Neuron (in vitro differentiated cells): ENCODE results near the gene FMO3.

Experiments used
- H2AFZ ChIP-seq: one replicate; pipeline ENCODE4 v1.6.1; 2013; ENCODE audit warnings: low read depth, mild to moderate bottlenecking, inconsistent platforms, low read length, moderate library complexity
- H3K27me3 ChIP-seq: one replicate; pipeline ENCODE4 v1.6.1; 2013; ENCODE audit warnings: low read length; ENCODE audit not compliant: insufficient read depth
- H3K36me3 ChIP-seq: one replicate; pipeline ENCODE4 v1.6.1; 2013; ENCODE audit warnings: low read length; ENCODE audit not compliant: insufficient read depth
- H3K4me1 ChIP-seq: one replicate; pipeline ENCODE4 v1.6.1; 2013; ENCODE audit warnings: low read length; ENCODE audit not compliant: insufficient read depth
- H3K4me3 ChIP-seq: 2 replicates; pipeline ENCODE4 v1.5.1; 2013; ENCODE audit warnings: mild to moderate bottlenecking, low read length, moderate library complexity
- H3K9me3 ChIP-seq: one replicate; pipeline ENCODE4 v1.6.1; 2013; ENCODE audit warnings: low read length

FMO3 gene

GRCh38 chr1:171087896-171088295 lies 2.8 kb upstream of the FMO3 start:
- no peaks in the 10 kb centered on the region for H3K36me3 ChIP-seq
- no peak overlapping the region for H2AFZ ChIP-seq
- H3K9me3 ChIP-seq: no peaks in the 10 kb centered on the region
- H3K4me3 ChIP-seq: no peak overlapping the region
- H3K27me3 ChIP-seq: no peaks in the 10 kb centered on the region
- H3K4me1 ChIP-seq: no peaks in the 10 kb centered on the region

- Histone ChIP-seq H3K4me1 (no peaks in the 10 kb centered on the region), H3K36me3 (no peaks in the 10 kb centered on the region), H3K27me3 (no peaks in the 10 kb centered on the region), H3K9me3 (no peaks in the 10 kb centered on the region), H3K4me3 (no peak overlapping the region), H2AFZ (no peak overlapping the region)
Measured at GRCh38 chr1:171103862-171104261, 13.2 kb downstream of the FMO3 start.

GRCh38 chr1:171107262-171107940 lies 16.7 kb downstream of the FMO3 start:
- H3K27me3 ChIP-seq: no peaks in the 10 kb centered on the region
- H3K36me3 ChIP-seq: no peaks in the 10 kb centered on the region
- H3K4me1 ChIP-seq: no peaks in the 10 kb centered on the region
- no peak overlapping the region for H3K4me3 ChIP-seq
- H2AFZ ChIP-seq: no peak overlapping the region
- H3K9me3 ChIP-seq: no peaks in the 10 kb centered on the region

GRCh38 chr1:171107969-171108368 lies 17.3 kb downstream of the FMO3 start:
- Histone ChIP-seq H3K36me3 (no peaks in the 10 kb centered on the region), H3K4me3 (no peak overlapping the region), H3K27me3 (no peaks in the 10 kb centered on the region), H3K4me1 (no peaks in the 10 kb centered on the region), H2AFZ (no peak overlapping the region), H3K9me3 (no peaks in the 10 kb centered on the region)

DNA sequence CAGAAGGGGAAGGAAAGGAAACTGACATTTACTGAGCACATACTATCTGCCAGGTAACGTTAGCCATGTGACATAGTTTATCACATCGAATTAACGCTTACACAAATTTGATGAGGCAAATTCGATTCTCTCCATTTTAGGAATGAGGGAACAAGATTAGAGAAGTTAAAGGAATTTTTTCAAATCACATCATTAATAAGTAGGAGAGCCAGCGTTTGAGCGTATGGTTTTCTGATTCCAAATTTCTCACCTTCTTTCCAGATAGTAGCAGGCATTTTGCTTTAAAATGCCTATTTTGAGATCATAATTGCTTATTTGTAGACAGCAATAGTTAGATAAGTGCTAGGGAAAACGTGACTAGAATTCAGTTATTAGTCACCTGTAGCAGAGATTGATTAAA lies 19.3 kb downstream of the FMO3 start:
- H3K9me3 ChIP-seq: no peaks in the 10 kb centered on the region
- no peaks in the 10 kb centered on the region for H3K4me1 ChIP-seq
- H3K36me3 ChIP-seq: no peaks in the 10 kb centered on the region

DNA sequence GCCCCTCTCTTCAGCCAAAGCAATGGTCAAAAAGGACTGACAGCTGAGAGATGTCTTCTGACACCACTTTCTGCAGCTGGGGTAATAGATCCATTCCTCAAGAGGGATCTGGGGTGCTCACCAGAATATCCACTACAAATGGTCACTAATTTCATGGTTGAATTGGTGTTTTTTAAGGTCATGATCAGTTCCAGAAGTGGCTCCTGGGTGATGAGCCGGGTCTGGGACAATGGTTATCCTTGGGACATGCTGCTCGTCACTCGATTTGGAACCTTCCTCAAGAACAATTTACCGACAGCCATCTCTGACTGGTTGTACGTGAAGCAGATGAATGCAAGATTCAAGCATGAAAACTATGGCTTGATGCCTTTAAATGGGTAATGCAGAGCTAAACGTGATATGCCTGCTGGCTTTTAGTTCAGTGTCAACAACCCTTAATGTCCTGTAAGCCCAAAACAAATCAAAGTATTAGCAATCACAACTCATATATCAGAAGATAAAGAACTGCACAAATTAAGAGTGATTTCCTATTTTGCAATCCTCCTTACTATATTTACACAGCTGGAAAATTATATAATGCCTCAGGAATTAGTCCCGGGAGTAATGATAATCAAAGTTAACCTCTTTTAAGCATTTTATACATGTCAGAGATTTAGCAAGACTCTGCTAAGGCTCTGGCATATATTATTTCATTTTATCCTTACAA lies 20.1 kb downstream of the FMO3 start:
- Histone ChIP-seq H3K27me3 (no peaks in the 10 kb centered on the region), H3K4me3 (no peak overlapping the region), H3K36me3 (no peaks in the 10 kb centered on the region), H3K9me3 (no peaks in the 10 kb centered on the region), H2AFZ (no peak overlapping the region), H3K4me1 (no peaks in the 10 kb centered on the region)

More for the DNA sequence above, 19.3 kb downstream of the FMO3 start:
- no peaks in the 10 kb centered on the region for H3K27me3 ChIP-seq
- H2AFZ ChIP-seq: no peak overlapping the region
- no peak overlapping the region for H3K4me3 ChIP-seq

DNA sequence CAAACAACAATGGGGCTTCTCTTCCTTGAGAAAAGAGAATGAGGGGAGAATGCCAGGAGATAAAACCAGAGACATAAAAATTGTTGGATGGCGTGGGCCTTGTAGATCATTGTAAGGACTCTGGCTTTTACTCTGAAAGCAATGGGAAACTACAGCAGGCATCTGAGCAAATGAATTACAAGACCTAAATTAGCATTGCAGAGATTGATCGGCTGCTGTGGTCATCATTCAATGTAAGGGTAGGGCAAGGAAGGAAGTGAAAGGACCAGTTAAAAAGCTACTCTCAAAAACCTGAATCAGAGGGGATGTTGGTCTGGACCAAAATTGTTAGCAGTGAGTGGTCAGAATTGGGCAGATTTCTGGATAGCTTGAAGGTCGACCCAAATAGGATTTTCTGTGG lies 21.4 kb downstream of the FMO3 start:
- Histone ChIP-seq H3K27me3 (no peaks in the 10 kb centered on the region), H3K9me3 (no peaks in the 10 kb centered on the region), H2AFZ (no peak overlapping the region), H3K36me3 (no peaks in the 10 kb centered on the region), H3K4me3 (no peak overlapping the region), H3K4me1 (no peaks in the 10 kb centered on the region)

DNA sequence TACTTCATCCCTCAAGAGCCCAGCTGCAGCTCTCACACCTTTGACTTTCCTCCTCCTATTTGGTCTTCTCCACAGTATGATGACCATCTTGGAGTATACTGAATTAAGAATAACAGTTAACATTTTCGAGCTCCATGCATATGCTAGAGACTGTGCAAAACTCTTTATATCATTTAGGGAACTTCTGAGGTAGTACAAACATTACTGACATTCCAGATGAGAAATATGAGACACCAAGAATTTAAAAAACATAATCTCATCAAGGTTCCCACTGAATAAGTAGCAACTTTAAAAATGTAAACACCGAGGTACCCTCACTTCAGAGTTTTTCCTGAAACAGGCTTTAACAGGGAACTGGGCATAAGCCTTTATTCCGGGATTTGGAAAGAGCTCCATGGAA lies 22.7 kb downstream of the FMO3 start:
- no peaks in the 10 kb centered on the region for H3K4me1 ChIP-seq

GRCh38 chr1:171115280-171115897 lies 24.7 kb downstream of the FMO3 start:
- Histone ChIP-seq H3K27me3 (no peaks in the 10 kb centered on the region), H3K4me3 (no peak overlapping the region), H2AFZ (no peak overlapping the region), H3K36me3 (no peaks in the 10 kb centered on the region), H3K4me1 (no peaks in the 10 kb centered on the region), H3K9me3 (no peaks in the 10 kb centered on the region)

More for the DNA sequence above, 22.7 kb downstream of the FMO3 start:
- H3K36me3 ChIP-seq: no peaks in the 10 kb centered on the region
- no peak overlapping the region for H3K4me3 ChIP-seq
- no peaks in the 10 kb centered on the region for H3K27me3 ChIP-seq
- H3K9me3 ChIP-seq: no peaks in the 10 kb centered on the region
- H2AFZ ChIP-seq: no peak overlapping the region

- H3K4me3 ChIP-seq: no peak overlapping the region
- no peaks in the 10 kb centered on the region for H3K36me3 ChIP-seq
- H2AFZ ChIP-seq: no peak overlapping the region
- no peaks in the 10 kb centered on the region for H3K27me3 ChIP-seq
- H3K4me1 ChIP-seq: no peaks in the 10 kb centered on the region
- no peaks in the 10 kb centered on the region for H3K9me3 ChIP-seq
Measured at GRCh38 chr1:171116676-171117075, 26.0 kb downstream of the FMO3 start.

- Histone ChIP-seq H3K27me3 (no peaks in the 10 kb centered on the region), H3K36me3 (no peaks in the 10 kb centered on the region), H3K4me3 (no peak overlapping the region), H2AFZ (no peak overlapping the region), H3K4me1 (no peaks in the 10 kb centered on the region), H3K9me3 (no peaks in the 10 kb centered on the region)
Measured at GRCh38 chr1:171117085-171117484, 26.4 kb downstream of the FMO3 start.

- Histone ChIP-seq H2AFZ (no peak overlapping the region), H3K9me3 (no peaks in the 10 kb centered on the region), H3K27me3 (no peaks in the 10 kb centered on the region), H3K4me3 (no peak overlapping the region), H3K4me1 (no peaks in the 10 kb centered on the region), H3K36me3 (no peaks in the 10 kb centered on the region)
Measured at GRCh38 chr1:171119648-171120047, 28.9 kb downstream of the FMO3 start.

GRCh38 chr1:171122299-171122698 lies 31.6 kb downstream of the FMO3 start:
- Histone ChIP-seq H3K27me3 (no peaks in the 10 kb centered on the region), H2AFZ (no peak overlapping the region), H3K36me3 (no peaks in the 10 kb centered on the region), H3K4me3 (no peak overlapping the region), H3K9me3 (no peaks in the 10 kb centered on the region), H3K4me1 (no peaks in the 10 kb centered on the region)
